Stimulated activated CD4-positive, alpha-beta T cell treated with anti-CD3 and anti-CD28 coated beads, Interleukin-1b, Interleukin-23, amount 100 ng/mL, for 24 hours (primary cell): ENCODE measurements around the gene YOD1.

Experiments
- DNase-seq, 4 experiments: peaks; one replicate each; pipeline ENCODE4 v3.0.0-alpha.2; 2020; ENCODE audit warnings: low read depth in 4 of 4, low spot score in 1 of 4

Gene YOD1

DNA sequence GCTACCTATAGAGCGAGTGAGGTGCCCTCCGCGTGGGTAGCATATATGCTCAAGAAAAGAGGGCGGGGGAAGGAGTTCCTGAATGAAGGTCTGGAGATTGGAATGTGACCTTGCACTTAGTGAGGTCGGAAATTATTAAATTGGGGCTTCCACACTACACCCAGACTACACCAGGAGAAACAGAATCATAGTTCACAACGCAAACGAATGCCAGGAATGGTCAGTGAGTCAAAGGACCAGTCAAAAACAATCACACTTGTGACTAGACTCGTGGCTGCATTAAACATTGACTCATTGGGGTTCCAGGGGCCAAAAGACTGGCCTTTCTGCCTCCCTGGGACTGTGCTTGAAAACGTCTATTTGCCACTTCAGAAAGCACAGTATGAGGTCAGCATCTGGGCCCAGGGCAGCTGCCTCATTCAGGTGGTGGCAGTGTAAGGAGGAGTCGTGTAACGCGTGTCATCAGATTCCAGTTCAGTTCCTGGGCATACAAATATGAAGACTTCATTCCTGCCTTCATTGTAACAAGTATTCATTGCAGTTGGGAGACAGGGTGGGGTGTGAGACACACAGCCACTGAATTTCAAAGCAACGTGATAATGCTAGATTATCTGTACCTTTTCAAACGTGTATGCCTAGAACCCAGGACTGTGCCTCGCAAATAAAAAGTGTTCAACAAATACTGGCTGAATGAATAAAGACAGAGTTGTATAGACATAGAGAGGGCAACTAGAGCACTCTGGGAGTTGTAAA is at the start of gene YOD1:
YOD1 (minus strand) TSS at position 18 of the 753 bp plus-strand sequence. CDS start 178 bp downstream, outside the sequence.
- no peak for DNase-seq

DNA sequence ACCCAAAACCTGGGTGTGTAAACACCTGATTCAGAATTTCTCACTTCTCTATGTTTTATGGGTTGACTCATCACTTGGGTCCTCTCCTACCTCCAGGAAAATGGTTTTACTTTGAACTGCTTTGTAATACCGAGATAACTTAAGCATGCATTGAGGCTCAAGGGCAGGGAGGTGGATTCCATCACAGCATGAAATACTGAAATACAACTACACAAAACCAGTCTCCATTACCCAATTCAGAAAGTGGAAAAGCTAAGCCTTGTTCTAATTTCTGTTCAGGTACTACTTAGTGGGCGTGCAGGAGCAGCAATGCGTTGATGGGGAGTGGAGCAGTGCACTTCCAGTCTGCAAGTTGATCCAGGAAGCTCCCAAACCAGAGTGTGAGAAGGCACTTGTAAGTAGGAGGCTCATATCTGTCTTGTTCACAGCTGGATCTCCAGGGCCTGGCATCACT is 46.9 kb upstream of the YOD1 start:
- DNase-seq: peak in 2 of 4 experiments; percentile 9 to 23

DNA sequence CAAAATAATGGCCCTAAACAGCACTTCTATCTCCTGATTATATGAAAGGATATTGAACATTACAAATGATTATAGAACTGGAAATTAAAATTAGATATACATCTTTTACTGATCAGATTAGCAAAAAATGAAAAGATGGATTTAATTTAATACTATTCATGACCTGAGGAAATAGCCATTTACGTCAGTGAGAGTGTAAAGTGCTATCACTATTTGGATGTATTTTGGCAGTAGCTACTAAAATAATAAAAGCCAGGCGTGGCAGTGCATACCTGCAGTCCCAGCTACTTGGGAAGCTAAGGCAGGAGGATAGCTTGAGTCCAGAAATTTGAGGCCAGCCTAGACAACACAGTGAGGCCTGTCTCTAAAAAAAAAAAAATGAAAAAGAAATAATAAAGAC is 42.9 kb upstream of the YOD1 start:
- DNase-seq: no peak

DNA sequence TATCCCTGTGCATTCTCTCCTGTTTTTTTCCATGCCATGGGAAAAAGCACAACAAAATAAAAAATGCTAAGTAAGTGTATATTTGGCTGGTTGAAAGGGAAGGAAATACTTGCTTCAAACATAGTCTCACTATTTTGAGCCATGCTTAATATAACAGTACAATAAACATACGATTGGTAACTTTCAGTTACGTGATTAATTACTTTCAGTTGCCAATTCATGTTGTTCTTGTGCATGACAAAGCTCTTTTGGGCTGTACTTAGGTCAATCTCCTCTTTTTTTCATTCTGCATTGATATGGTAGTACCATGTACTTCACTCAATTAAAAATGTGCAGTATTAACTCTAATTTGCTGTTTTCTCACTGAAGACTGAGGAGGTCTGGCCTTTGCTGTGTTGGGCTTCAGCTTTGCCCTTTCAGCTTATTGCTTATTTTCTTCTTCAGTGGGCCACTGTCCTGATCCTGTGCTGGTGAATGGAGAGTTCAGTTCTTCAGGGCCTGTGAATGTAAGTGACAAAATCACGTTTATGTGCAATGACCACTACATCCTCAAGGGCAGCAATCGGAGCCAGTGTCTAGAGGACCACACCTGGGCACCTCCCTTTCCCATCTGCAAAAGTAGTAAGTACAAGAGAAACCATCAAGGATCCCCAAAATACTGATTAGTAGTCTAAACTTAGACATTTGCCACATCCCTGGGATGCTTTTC is 40.3 kb upstream of the YOD1 start:
- no peak for DNase-seq

DNA sequence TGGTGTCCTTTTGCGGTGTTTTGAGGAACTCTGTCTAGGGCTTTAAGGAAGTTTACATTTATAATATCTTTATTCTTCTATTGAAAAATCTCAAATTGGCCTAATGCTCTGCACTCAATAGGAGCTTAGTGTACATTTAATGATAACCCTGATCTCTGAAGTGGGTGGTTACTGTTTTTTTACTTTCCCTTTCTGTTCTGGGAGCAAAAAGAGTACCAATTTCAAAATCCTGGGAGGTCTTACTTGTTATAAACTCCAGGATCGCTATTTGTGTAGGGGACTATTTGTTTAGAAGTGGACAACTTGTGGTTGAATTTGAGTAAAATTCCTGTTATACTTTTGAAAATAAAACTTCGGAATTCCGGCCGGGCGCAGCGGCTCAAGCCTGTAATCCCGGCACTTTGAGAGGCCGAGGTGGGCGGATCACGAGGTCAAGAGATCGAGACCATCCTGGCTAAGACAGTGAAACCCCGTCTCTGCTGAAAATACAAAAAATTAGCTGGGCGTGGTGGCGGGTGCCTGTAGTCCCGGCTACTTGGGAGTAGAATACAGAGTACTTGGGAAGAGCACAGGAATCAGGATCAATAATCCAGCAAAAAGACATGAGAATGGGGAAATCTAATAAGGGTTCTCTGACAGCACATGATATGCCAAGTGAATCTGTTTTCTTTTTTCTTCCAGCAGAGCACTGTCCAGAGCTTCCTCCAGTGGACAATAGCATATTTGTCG is 38.8 kb upstream of the YOD1 start:
- DNase-seq: no peak

DNA sequence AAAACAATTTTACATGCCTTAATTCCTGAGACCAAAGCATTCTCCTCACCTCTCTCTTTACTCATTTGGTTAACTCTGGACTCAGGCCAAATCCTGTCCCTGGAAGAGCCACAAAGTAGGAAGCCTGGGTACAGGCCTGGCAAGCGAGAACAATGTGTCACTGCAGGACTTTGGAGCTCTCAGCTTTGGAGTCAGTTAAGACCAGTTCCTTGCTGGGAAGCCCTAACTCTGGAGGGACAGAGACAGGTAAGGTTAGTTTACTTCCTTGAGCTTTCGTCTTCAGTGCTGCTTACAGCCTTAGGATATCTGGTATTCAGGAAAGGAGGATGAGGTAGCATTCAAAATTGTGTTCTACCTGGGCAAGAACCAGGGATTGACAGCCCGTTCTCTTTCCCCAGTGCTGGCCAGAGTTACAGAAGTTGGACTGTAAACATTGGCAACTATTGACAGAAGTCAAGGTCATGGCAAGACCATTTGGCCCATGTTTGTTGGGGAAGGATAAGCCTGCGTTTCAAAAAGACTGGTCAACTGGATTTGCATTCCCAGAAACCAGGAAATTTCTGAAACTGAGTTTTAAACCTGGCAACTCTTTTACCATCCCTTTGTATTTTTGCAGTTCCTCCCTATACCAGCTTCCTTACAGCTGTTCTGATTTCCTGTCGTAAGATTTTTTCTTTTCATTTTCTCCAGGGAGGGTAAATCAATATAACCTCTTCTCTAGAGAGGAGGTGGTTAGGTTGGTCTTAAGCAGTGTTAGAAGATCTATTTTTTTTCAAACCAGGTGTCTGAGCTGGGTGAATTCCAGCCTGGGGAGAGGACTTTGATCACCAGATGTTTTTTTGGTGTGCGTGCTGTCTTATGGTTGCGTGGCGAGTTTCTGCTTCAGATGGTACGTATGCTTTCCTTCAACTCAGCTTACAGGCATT is 38.0 kb upstream of the YOD1 start, which contains the start of gene C4BPB:
C4BPB (plus strand) TSS at position 160 of the 926 bp plus-strand sequence; CDS start at position 832, 672 bp downstream.
- no peak for DNase-seq

DNA sequence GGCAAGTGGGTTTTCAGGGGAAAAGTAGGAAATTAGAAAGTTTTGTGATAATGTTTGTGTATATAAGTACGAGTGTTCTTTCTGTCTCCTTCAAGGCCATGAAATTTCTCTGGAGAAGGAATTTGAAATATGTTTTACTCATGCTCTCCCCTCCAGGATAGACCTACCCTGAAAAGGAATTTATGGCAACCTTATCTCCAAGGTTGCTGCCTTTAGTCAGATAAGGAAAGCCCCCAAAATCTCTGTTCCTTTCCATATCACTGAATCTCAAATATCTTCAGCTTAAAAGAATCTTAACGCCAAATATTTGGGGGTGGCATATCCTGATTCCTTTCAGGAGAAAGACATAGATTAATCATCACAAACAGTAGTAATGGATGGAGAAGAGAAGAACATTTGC is 37.2 kb upstream of the YOD1 start:
- DNase-seq: no peak

DNA sequence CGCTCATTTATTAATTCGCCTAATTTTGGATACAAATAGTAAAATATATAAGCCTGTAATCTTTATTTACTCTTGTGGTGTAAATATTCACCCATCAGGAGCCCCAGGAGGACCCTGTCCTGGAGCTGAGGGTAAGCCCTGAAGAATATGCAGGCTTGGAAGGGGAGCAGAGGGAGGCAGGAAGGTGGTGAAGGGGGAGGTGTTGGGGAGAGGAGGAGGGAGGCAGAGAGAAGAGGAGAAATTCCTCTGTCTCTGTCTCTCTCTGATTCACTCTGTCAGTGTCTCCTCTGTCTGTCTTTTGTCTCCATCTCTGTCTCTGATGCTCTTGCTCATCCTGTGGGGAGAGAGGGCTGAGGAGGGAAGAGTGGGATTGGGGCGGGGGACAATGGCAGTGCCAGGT is 34.9 kb upstream of the YOD1 start:
- DNase-seq: no peak

DNA sequence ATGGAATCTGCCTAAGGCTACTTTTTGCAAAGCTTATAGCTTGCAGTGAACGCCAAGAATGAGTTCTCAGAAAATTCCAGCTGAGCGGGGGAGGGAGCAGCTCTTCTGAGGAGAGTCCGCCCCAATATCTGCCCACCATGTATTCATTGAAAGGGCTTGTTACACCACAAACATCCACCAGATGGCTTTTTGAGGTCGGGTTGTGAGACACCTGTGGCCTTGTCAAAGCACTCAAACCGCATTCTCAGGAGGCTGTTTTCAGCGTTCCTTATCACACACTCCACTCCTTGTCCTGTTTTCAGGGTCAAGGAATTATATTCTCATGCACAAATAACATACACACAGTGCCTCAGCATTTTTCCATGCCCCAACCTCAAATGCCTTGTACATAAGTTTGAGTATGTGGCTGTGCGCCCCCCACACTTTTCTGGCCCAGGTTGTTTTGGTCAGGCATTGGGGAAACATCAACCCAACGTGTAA is 33.7 kb upstream of the YOD1 start:
- DNase-seq: peak; percentile 16 to 30 (median 22)

DNA sequence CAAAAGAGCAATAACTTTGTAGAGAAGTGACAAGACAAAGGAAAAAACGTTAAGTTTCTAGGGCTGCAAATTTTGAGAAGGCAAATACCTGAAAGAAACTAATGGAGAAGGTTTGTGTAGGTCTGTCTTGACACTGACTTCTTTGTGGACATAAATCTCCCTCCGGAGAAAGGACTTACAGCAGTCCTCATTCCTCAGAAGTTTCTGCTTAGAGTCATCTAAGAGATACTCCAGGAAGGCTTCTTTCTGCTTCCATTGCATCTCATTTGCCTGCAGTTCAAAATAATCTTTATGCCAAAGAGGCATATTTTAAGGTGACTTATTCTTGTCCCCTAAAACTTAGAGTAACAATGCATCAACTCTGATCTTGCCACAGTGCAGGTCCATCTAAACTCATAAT is 33.2 kb upstream of the YOD1 start:
- no peak for DNase-seq

DNA sequence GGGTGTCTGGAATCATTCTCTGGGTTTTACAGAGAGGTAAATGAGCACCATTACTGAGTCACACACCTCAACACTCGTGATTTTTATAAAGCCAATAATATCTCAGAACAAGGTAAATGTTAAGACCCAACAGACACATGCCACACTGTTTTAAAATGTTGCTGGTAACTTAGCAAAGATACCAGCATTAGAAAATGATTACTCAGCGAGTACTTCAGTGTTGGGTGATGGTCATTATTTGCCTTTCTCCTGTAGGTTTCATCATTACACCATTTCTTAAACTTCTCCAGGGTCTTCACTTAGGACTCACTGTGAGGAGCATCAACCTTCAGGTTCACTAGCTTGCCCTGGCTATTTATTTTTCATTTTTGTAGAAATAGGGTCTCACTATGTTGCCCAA is 30.8 kb upstream of the YOD1 start:
- no peak for DNase-seq

DNA sequence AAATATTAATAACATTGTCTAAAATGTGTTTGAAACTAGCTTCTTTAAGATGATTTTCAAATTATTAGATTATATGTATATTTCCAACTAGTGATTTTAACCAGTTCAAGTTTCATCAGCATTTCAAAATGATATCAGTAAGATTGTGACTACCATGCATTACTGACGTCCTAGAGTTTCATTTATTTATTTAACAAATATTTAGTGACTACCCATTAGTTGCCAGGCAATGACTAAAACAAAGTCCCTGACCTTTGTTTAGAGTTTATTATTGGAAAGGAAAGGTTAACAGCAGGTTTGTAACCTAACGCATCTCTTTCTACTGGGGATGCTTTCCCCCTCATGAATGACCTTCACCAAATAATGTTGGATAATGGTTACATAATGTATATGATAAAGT is 30.1 kb upstream of the YOD1 start:
- no peak for DNase-seq

DNA sequence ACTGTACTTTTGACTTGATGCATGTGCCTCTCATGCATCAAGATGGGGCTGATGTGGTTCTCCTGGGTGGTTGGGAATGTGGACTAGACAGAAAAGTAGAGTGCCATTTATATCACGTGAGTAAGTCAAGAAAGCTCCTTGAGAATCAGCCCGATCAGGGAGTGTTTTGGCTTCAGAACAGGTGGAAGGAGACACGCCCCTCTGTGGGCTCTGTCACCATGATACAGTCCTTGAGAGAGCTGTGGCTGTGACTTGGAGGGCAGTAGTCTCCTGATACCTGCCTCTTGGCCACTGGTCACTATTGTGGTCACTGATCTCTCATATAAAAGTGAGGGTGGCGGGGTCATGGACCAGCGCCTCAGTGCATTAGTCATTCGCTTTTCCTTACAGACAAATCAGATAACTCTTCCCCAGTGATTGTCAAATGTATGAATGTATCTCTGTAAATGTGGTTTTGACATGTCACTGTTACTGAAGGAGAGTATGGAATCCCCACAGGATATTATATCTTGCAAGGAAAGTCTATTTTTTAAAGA is 28.8 kb upstream of the YOD1 start:
- no peak for DNase-seq

DNA sequence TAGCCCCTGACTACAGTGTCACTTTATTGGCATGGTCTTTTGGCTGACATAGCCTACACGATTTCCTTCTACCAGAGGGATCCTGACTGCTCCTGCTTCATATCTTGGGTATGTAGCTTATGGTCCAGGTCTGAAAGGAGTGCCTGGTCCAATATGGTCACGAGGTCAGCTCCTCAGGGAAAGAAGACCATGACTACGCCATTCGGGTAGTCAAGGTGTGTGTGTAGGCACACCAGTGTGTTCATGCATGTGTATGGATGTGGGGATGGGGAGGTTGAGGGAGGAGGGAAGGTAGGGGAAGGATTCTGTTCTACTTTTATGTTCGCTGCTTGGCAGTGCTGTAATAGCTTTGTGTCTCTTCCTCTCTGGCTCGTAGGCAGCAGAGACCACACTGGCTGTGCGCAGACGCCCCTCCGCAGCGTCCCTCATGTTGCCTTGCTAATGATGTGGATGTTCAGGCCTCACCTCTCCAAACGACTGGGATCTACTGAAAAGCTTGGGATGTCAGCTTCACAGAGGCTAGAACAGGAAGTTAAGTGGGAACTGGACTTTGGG is 27.6 kb upstream of the YOD1 start:
- no peak for DNase-seq

DNA sequence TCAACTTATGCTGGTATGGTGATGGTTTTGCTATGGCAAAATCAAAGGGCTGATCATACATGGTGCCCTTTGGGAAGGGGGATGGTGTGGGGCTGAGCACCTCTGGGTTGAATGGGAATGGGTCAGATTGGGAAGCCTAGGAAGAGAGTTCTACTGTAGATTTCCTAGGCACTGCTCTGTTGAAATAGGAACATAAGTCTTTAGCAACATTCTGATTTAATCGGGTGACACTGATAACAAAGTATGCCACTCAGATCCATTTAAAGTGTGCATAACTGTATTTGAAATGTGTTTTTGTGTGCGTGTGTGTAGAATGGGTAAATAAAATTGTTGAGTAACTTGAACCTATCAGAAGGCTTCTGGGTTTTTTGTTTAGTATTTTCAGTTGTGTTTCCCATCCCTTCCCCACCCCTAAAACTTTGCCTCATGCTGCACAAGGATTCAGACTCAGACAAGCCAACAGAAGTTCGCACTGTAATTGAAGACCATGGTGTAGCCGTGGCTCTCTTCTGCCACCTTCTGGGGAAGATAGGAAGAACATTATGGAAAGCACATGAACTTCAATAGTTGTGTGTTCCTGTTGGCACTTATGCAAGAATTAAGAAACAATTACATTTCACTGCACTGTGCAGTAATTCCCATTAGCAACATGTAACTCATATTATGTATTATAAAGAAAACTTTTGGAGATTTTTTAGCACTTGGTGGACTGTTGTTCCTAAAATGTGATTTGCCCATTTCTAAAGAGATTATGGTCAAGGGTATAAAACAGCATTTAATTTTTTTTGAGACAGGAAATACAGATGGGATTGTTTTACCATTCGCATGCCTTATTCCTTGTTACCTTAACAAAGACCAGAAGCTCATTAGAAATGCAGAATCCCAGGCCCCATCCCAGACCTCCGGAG is 26.7 kb upstream of the YOD1 start:
- peak in 3 of 4 experiments; percentile 34 to 45 (median 41) for DNase-seq

DNA sequence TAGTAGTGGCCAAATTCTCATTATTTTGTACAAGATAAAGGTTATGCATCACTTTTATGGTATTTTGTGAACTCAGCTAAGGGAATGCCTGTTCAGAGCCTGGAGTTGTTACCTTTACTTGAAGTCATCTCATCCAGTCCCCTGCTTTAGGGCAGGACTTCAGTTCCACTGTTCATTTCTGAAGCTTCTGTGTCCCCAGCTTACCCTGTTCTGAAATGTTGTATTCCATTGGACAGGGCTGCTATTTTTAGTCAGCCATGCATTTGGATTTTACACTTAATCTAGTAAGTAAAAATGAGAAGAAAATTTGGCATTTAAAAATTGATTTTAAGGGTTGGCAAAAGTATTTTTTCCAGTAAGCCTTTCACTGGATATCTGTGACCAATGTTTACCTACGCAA is 26.0 kb upstream of the YOD1 start:
- no peak for DNase-seq

DNA sequence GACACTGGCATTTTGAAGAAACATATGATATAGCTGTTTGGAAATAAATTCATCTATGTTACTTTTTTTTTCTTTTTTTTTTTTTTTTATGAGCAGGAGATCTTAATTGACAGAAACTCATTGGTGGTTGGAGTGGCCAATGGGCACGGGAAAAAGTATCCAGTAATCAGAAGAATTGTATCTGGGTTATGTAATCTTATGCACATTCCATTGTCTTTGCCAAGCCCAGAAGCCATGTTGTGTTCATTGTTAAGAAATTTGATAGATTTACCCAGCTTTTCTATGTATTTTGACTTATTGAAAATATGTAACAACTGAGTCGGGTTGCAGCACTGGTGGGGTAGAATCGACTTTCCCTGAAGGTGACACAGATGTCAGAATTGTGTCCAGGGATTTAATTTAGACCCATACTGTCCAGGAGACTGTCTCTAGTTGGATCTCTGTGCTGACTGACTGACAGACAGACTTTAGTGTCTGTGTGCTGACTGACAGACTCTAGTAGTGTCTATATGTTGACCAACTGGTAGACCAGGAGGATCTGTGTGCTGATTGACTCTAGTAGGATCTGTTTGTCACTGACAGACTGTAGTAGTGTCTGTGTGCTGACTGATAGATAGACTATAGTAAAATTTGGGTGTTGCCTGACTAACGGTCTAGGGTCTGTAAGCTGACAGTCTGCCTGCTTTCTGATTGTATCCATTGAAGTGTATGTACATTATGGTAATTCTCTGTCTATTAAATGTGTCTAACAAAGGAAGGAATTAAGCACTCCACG is 25.4 kb upstream of the YOD1 start:
- no peak for DNase-seq
